Thyroid gland (tissue), 4 donors: ENCODE data around the gene SCML1.

Experiments
- CTCF ChIP-seq, 6 experiments: fragments of 200-600 bp in 3 of 6; fragments of 450-650 bp in 3 of 6; sonication (generic) in 3 of 6; IDR thresholded peaks; one replicate each; pipeline ENCODE4 v1.5.1; 2016 to 2019; ENCODE audit warnings: antibody characterized with exemption in 6 of 6, mild to moderate bottlenecking in 2 of 6, inconsistent platforms in 1 of 6, moderate library complexity in 1 of 6
- POLR2A ChIP-seq, 2 donors: fragments of 450-650 bp; IDR thresholded peaks; one replicate each; pipeline ENCODE4 v1.6.1; 2017; ENCODE audit warnings: antibody characterized with exemption in 2 of 2, mild to moderate bottlenecking in 2 of 2, moderate library complexity in 1 of 2

DNA sequence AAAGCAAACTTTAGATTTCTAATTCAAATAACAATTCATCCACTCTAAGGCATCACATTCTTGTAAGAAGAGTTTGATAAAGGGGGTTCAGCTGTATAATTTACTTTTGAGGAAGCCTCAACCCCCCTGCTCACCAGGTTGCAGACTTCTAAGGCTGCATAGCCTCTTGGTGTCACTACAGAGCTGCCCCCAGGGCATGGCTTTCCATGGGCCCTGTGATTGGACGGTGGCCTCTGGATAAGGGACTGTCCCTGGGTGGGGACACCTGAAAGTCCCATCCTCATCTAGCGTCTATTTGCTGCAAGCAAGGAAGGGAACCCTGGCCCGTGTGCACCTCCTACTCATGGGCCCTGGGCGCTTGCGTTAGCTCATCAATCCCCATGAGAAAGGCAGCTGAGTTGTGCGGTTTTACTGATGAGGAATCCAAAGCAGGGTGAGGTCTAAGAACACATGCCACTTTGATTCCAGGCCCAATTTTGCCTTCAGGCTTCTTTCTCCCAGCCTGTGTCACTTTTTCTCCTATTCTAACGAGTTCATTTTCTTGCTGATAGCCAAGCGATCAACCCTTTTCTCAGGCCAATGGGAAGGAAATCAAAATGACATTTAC, 51.8 kb downstream of the SCML1 start:
- TF ChIP-seq POLR2A (IDR thresholded peaks at IDR 0.05) (no peak), CTCF (IDR thresholded peaks at IDR 0.05) (no peak)
